Body of pancreas (tissue), 4 donors: ENCODE results near the gene CCDC146. TPM values are rescaled to one million over a fixed set of nuclear protein-coding genes. Genes with fewer than 3 reads are reported as not detected.
"Not testable (repeated sequence)": the region's sequence is repeated elsewhere in the genome, so short reads cannot be mapped to it uniquely, and the experiment has no call there.

Experiments used
- ATAC-seq: fragments of 150-250 bp; one replicate; pipeline ENCODE4 v1.9.1; 2016
- DNase-seq, 4 donors: peaks; one replicate each; pipeline ENCODE4 v3.0.0-alpha.2; 2019
- H3K27ac ChIP-seq, 4 donors: fragments of 200-600 bp; sonication (generic); 1 replicate in 3 of 4; 2 replicates in 1 of 4; pipeline versions ENCODE4 v1.5.1 to v1.6.1; 2016 to 2019; ENCODE audit warnings: mild to moderate bottlenecking in 1 of 4, mixed read lengths in 1 of 4, moderate library complexity in 1 of 4
- H3K27me3 ChIP-seq, 2 donors: fragments of 200-600 bp; sonication (generic); one replicate each; pipeline ENCODE4 v1.6.0; 2016; ENCODE audit warnings: mild to moderate bottlenecking in 1 of 2
- H3K36me3 ChIP-seq, 2 donors: fragments of 200-600 bp; sonication (generic); replicated peaks in 1 of 2; 2 replicates each; pipeline ENCODE4 v1.5.1; 2016; ENCODE audit warnings: low read depth in 2 of 2; ENCODE audit not compliant: insufficient read depth in 1 of 2
- H3K4me1 ChIP-seq: fragments of 200-600 bp; sonication (generic); one replicate; pipeline ENCODE4 v1.6.0; 2016
- H3K4me3 ChIP-seq, 2 donors: fragments of 200-600 bp; sonication (generic); 1 replicate in 1 of 2; 2 replicates in 1 of 2; pipeline ENCODE4 v1.5.1; 2016 to 2019
- H3K9me3 ChIP-seq, 3 donors: fragments of 200-600 bp; sonication (generic); 1 replicate in 2 of 3; 2 replicates in 1 of 3; pipeline ENCODE4 v1.5.1; 2016
- POLR2A ChIP-seq, 3 donors: fragments of 450-650 bp; IDR thresholded peaks; one replicate each; pipeline ENCODE4 v1.6.1; 2016; ENCODE audit warnings: antibody characterized with exemption in 3 of 3, mild to moderate bottlenecking in 2 of 3
- WGBS, 2 donors: methylation state at CpG; one replicate each; pipeline ENCODE4 v1.1.5; 2017; 5-methylcytosine and 5-hydroxymethylcytosine counted together
- intact Hi-C: fragments of 100-400 bp; cut with DNase I; formaldehyde crosslinking; loops from one replicate; pipeline ENCODE4 v1.15.1; 2023
- total RNA-seq, 2 donors: library from RNA; depleted of rRNA; stranded (reverse); fragments of >200 nt; gene quantifications; one replicate each; pipeline ENCODE4 v1.1.0, GENCODE V29; 2016
- TF ChIP-seq, protein P1 (sequence below), 7 experiments: fragments of 450-650 bp in 4 of 7; fragments of 200-600 bp in 3 of 7; sonication (generic) in 3 of 7; IDR thresholded peaks; one replicate each; pipeline ENCODE4 v1.5.1; 2016 to 2019; ENCODE audit warnings: antibody characterized with exemption in 7 of 7

CCDC146 gene
- total RNA-seq, 2 donors from 2014 or later: 3.3 to 7.5 TPM

DNA sequence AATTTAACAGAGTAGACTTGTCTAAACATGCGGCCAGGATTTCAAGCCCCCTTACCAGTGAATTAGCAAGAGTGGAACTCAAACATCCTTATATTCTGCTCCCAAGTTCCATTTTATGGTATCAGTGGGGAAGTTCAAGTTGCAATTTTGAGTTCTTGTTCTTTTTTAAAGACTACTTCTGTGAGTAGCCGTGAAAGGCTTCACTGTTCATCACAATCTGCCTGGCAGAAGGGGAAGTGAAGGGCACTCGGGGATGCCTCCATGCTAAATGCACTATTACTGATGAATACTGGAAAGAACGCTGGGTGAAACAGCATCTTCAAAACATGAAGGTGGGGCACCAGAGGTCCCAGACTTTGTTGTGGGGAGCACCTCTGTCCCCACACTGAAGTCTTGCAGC lies 99.7 kb downstream of the CCDC146 start:
- Histone ChIP-seq H3K9me3 (no peaks in the 10 kb centered on the region), H3K36me3 (no peaks in the 10 kb centered on the region), H3K4me3 (no peak overlapping the region), H3K27me3 (no peaks in the 10 kb centered on the region), H3K27ac (no peak overlapping the region), H3K4me1 (peaks cover under 1% of the 10 kb centered on the region)
- peak in 1 of 4 donors; percentile 19 for DNase-seq
- TF ChIP-seq POLR2A (IDR thresholded peaks at IDR 0.05): no peak
- TF ChIP-seq, protein P1, sequence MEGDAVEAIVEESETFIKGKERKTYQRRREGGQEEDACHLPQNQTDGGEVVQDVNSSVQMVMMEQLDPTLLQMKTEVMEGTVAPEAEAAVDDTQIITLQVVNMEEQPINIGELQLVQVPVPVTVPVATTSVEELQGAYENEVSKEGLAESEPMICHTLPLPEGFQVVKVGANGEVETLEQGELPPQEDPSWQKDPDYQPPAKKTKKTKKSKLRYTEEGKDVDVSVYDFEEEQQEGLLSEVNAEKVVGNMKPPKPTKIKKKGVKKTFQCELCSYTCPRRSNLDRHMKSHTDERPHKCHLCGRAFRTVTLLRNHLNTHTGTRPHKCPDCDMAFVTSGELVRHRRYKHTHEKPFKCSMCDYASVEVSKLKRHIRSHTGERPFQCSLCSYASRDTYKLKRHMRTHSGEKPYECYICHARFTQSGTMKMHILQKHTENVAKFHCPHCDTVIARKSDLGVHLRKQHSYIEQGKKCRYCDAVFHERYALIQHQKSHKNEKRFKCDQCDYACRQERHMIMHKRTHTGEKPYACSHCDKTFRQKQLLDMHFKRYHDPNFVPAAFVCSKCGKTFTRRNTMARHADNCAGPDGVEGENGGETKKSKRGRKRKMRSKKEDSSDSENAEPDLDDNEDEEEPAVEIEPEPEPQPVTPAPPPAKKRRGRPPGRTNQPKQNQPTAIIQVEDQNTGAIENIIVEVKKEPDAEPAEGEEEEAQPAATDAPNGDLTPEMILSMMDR (IDR thresholded peaks at IDR 0.05): no peak
- 82 to 86% methylated on average over 4 of the region's 4 CpGs for WGBS, 2 donors
- no peak for ATAC-seq
- intact Hi-C loops: no loop called here

DNA sequence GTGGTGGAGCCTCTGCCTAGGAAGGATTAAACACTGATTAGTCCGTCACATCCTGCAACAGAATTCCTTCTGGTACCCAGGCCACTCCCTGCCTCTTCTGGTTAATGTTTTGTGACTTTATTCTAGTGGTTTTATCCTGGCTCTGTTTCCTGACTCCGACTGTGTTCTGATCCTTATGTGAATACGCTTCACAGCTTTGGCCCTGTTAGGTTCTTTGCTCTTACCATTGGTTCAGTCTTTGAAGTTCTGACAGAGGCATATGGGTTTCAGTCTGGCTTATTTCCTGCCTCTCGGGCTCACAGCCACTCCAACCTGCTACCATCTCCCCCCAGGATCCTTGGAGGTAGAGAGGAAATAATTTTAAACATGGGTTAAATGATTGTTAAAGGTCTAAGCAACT lies 100.4 kb downstream of the CCDC146 start:
- H3K4me1 ChIP-seq: no peaks in the 10 kb centered on the region
- intact Hi-C loops: no loop called here
- H3K4me3 ChIP-seq: no peak overlapping the region
- ATAC-seq (no peak), DNase-seq (no peak)
- H3K27ac ChIP-seq: no peak overlapping the region
- 85 to 86% methylated on average over 4 of the region's 4 CpGs for WGBS, 2 donors
- H3K9me3 ChIP-seq: no peaks in the 10 kb centered on the region
- no peaks in the 10 kb centered on the region for H3K27me3 ChIP-seq
- no peaks in the 10 kb centered on the region for H3K36me3 ChIP-seq
- TF ChIP-seq, protein P1 (IDR thresholded peaks at IDR 0.05): no peak
- no peak for TF ChIP-seq POLR2A (IDR thresholded peaks at IDR 0.05)

DNA sequence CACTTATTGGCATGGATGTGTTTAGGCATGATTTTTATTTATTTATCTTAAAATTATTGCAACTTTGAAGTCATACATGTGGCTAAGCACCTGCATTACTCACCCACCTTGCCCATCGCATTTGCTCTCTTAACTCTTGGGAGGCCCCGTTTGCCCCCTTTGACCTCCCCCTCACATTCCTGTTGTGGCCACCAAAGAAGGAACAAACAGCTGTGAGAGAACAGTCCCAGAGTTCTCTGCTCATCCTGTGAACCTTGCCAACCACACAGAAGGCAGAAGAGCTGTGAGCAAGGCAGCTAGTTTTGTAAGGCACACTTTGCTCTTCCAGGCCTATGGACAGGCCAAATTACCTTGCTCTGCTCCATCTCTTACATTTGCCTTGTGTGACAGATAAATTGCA lies 100.8 kb downstream of the CCDC146 start:
- Histone ChIP-seq H3K27ac (no peak overlapping the region), H3K27me3 (no peaks in the 10 kb centered on the region), H3K36me3 (no peaks in the 10 kb centered on the region), H3K9me3 (no peaks in the 10 kb centered on the region), H3K4me3 (no peak overlapping the region), H3K4me1 (no peaks in the 10 kb centered on the region)
- ATAC-seq (no peak), DNase-seq (no peak)
- WGBS, 2 donors: 65 to 75% methylated on average over 2 of the region's 2 CpGs
- TF ChIP-seq, protein P1 (IDR thresholded peaks at IDR 0.05): no peak
- TF ChIP-seq POLR2A (IDR thresholded peaks at IDR 0.05): no peak
- intact Hi-C loops: no loop called here

DNA sequence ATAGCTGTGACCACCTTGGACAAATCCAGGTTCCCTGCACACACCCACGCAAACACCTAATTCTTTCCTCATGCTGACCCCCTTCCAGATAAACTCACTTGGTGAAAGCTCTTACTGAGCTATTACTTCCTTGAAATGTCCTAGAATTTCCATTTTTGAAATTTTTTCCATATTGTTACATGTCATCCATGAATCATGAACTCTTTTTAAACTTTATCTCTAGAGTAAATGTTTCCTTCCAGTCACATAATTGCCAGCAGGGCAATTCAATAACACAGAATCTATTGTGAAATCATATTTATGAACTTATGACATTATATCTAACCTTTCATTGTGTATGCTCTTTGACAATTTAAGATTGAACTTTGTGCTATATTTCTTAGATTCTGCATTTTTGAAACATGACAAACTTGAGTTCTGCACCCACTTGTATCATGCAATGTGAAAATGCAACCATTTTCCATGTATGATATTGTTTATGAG lies 104.0 kb downstream of the CCDC146 start:
- intact Hi-C loops: no loop called here
- H3K9me3 ChIP-seq: no peaks in the 10 kb centered on the region
- DNase-seq (no peak), ATAC-seq (no peak)
- H3K4me3 ChIP-seq: no peak overlapping the region
- no peak for TF ChIP-seq POLR2A (IDR thresholded peaks at IDR 0.05)
- TF ChIP-seq, protein P1 (IDR thresholded peaks at IDR 0.05): no peak
- H3K4me1 ChIP-seq: no peaks in the 10 kb centered on the region
- H3K27ac ChIP-seq: no peak overlapping the region
- H3K36me3 ChIP-seq: no peaks in the 10 kb centered on the region
- WGBS, 2 donors: 88 to 100% methylated on average over 1 of the region's 1 CpG
- no peaks in the 10 kb centered on the region for H3K27me3 ChIP-seq

DNA sequence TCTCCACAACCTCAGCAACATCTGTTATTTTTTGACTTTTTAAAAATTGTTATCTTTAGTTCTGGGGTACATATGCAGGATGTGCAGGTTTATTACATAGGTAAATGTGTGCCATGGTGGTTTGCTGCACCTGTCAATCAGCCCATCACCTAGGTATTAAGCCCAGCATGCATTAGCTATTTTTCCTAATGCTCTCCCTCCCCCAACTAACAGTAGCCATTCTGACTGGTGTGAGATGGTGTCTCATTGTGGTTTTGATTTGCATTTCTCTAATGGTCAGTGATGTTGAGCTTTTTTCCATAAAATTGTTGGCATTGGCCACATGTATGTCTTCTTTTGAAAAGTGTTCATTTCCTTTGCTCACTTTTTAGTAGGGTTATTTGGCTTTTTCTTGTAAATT lies 106.4 kb downstream of the CCDC146 start:
- H3K27me3 ChIP-seq, H3K36me3 ChIP-seq, H3K9me3 ChIP-seq, DNase-seq, H3K4me3 ChIP-seq, H3K4me1 ChIP-seq, intact Hi-C loops, ATAC-seq, H3K27ac ChIP-seq: not testable (repeated sequence)
